Measurements from ENCODE around the gene TMED1.

- TF ChIP-seq CTCF (IDR thresholded peaks at IDR 0.05) = no peak
- no peak for TF ChIP-seq POLR2A (IDR thresholded peaks at IDR 0.05)
Observed at GRCh38 chr19:10812196-10812595, 23.8 kb downstream of the TMED1 start.

All from adrenal gland (tissue), 5 donors.